ENCODE data around the gene CDC42EP1.

DNA sequence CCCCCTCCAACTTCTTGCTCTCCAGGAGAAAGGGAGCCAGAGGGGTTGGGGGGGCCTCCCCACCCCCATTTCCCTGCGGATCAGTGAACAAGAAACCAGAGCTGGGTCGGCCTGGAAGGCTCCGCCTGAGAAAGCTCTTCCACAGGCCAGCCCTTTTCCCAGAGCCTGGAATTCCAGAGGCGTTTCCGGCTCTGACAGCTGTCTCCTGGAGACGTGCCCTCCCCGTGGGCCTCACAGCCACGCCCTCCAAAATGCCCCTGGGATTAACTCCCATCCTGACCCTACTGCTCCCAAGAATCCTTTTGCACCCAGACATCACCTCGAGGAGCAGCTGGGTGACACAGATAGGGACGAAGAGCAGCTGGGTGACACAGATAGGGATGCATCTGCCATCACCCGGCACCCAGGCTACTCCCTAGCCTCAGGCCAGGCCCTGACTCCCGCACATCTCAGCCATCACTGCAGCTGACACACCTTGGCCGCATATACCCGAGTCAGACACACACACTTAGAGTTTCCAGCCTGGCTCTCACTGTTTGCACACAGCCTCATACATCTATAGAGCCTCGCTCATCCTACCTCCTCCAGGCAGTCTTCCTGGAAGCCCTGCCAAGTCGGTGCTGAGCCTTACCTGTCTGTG lies 7.6 kb upstream of the CDC42EP1 start:
- TF ChIP-seq, protein P1, sequence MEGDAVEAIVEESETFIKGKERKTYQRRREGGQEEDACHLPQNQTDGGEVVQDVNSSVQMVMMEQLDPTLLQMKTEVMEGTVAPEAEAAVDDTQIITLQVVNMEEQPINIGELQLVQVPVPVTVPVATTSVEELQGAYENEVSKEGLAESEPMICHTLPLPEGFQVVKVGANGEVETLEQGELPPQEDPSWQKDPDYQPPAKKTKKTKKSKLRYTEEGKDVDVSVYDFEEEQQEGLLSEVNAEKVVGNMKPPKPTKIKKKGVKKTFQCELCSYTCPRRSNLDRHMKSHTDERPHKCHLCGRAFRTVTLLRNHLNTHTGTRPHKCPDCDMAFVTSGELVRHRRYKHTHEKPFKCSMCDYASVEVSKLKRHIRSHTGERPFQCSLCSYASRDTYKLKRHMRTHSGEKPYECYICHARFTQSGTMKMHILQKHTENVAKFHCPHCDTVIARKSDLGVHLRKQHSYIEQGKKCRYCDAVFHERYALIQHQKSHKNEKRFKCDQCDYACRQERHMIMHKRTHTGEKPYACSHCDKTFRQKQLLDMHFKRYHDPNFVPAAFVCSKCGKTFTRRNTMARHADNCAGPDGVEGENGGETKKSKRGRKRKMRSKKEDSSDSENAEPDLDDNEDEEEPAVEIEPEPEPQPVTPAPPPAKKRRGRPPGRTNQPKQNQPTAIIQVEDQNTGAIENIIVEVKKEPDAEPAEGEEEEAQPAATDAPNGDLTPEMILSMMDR (IDR thresholded peaks at IDR 0.05): no peak
- TF ChIP-seq POLR2A (IDR thresholded peaks at IDR 0.05): no peak
